Upper lobe of right lung (tissue), 1 donor: Measurements from ENCODE around the gene P3H2. TPM values are rescaled to one million over a fixed set of nuclear protein-coding genes. Genes with fewer than 3 reads are reported as not detected.

Source experiments
- ATAC-seq: fragments of 200-7000 bp; cut with Tn5 transposase; one replicate; pipeline ENCODE4 v1.9.1; 2020; ENCODE audit warnings: mild to moderate bottlenecking, moderate library complexity
- DNase-seq: peaks from one replicate; pipeline ENCODE4 v3.0.0-alpha.2; 2020
- H3K27ac ChIP-seq: fragments of 200-600 bp; one replicate; pipeline ENCODE4 v1.8.0; 2022
- H3K27me3 ChIP-seq: fragments of 200-600 bp; one replicate; pipeline ENCODE4 v1.8.0; 2022; ENCODE audit warnings: mild to moderate bottlenecking
- H3K36me3 ChIP-seq: fragments of 200-600 bp; one replicate; pipeline ENCODE4 v1.8.0; 2022
- H3K4me1 ChIP-seq: fragments of 200-600 bp; one replicate; pipeline ENCODE4 v1.8.0; 2022
- H3K4me3 ChIP-seq: fragments of 200-600 bp; one replicate; pipeline ENCODE4 v1.8.0; 2022; ENCODE audit warnings: mild to moderate bottlenecking
- H3K9me3 ChIP-seq: fragments of 200-600 bp; one replicate; pipeline ENCODE4 v1.8.0; 2022
- CTCF ChIP-seq: fragments of 200-600 bp; IDR thresholded peaks from one replicate; pipeline ENCODE4 v1.8.0; 2022; ENCODE audit warnings: antibody characterized with exemption
- intact Hi-C: fragments of 100-400 bp; cut with DNase I; formaldehyde crosslinking; loops from one replicate; pipeline ENCODE4 v1.11.0; 2022
- total RNA-seq: library from RNA; stranded (reverse); fragmentation: NEBNext Ultra II Directional; extraction: Animal tissue kit (Norgen Biotek cat#: 25700); gene quantifications from one replicate; pipeline ENCODE4 v1.2.1, GENCODE V29; 2021
- donor health status: DM: no; HTN: yes; CAD: no; lungs with severe emphysema.

Gene P3H2
- total RNA-seq, 1 donor from 2014 or later = 79.0 TPM

DNA sequence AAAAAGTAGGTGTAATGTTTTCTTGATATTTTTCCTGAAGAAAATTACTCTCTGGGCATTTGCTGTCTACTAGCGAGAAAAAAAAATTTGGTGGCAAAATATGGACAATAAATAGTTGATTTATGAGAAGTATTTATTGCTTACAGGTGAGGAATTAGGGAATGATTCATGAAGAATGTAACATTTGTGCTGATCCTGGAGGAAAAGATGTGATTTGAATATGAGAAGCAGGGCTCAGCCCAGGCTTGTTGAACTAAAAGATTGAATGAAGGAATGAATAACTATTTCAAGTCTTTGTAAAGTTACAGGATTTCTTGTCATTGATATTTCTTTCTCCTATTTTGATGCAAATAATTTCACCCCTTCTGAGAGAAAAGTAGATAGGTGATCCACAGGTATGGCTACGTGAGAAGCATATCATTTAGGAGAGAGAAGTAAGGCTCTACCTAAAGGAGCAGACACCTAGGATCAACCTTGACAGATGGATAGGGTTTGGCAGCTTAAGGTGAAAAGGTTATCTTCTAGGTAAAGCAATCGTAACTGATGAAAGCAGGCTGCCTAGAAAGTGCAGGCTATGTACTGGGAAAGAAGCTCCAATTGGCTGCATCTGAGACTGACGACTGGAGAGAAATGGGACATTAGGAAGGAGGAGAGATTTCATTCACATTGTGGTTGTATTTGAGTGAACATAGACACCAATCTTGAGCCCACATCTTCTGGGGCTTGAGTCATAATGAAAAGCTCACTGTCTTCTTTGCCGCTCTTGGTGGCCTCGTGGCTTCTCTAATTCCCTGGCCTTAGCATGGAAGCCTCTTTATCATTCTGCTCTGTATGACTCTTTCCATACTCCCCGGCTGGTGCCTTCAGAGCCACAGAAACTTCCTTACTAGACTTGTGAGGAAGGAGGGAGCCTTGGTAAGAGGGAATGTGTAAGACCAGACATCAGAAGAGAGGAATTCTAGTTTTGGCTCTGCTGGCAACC, 106.5 kb downstream of the P3H2 start:
- intact Hi-C loops = no loop called here
- TF ChIP-seq CTCF = no peak
- H3K4me3 ChIP-seq = no peak overlapping the region
- H3K27ac ChIP-seq = no peak overlapping the region
- no peak for DNase-seq
- no peaks in the 10 kb centered on the region for H3K4me1 ChIP-seq
- ATAC-seq = no peak
- H3K27me3 ChIP-seq = no peaks in the 10 kb centered on the region
- no peaks in the 10 kb centered on the region for H3K36me3 ChIP-seq
- H3K9me3 ChIP-seq = no peaks in the 10 kb centered on the region

GRCh38 chr3:190012784-190013183, 107.9 kb downstream of the P3H2 start:
- Histone ChIP-seq H3K27me3 (no peaks in the 10 kb centered on the region), H3K9me3 (no peaks in the 10 kb centered on the region), H3K27ac (no peak overlapping the region), H3K36me3 (no peaks in the 10 kb centered on the region), H3K4me1 (no peaks in the 10 kb centered on the region), H3K4me3 (no peak overlapping the region)
- no peak for DNase-seq
- no peak for ATAC-seq
- intact Hi-C loops = no loop called here
- TF ChIP-seq CTCF = no peak

GRCh38 chr3:190012314-190012782, 108.3 kb downstream of the P3H2 start:
- intact Hi-C loops = no loop called here
- Histone ChIP-seq H3K27ac (no peak overlapping the region), H3K36me3 (no peaks in the 10 kb centered on the region), H3K9me3 (no peaks in the 10 kb centered on the region), H3K27me3 (no peaks in the 10 kb centered on the region), H3K4me1 (no peaks in the 10 kb centered on the region), H3K4me3 (no peak overlapping the region)
- no peak for TF ChIP-seq CTCF
- peak; percentile 36 for ATAC-seq
- no peak for DNase-seq

- H3K36me3 ChIP-seq = no peaks in the 10 kb centered on the region
- ATAC-seq (no peak), DNase-seq (no peak)
- intact Hi-C loops = no loop called here
- no peak overlapping the region for H3K27ac ChIP-seq
- H3K9me3 ChIP-seq = no peaks in the 10 kb centered on the region
- no peak overlapping the region for H3K4me3 ChIP-seq
- H3K4me1 ChIP-seq = no peaks in the 10 kb centered on the region
- H3K27me3 ChIP-seq = no peaks in the 10 kb centered on the region
- no peak for TF ChIP-seq CTCF
Measured at GRCh38 chr3:190010486-190010885, 110.2 kb downstream of the P3H2 start.

DNA sequence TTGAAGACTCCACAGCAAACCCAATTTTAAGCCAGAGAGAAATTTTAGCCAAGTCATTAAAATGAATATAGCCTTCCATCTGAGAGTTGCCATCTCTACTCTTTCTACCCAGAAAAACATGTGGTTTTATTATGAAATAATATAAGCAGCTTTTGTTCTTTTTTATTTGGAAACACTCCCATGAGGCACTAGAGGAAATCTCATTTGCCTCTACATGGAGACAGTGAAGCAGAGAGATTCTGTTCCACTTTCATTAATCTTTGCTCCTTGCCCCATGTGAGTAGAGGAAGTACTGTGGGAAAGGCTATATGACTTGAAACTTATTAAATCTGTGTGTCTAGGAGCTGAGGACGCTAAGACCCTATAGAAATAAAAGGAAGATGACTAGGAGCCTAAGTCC, 111.1 kb downstream of the P3H2 start:
- no peaks in the 10 kb centered on the region for H3K27me3 ChIP-seq
- no peaks in the 10 kb centered on the region for H3K9me3 ChIP-seq
- H3K27ac ChIP-seq = no peak overlapping the region
- ATAC-seq (no peak), DNase-seq (no peak)
- TF ChIP-seq CTCF = no peak
- no peaks in the 10 kb centered on the region for H3K4me1 ChIP-seq
- no peaks in the 10 kb centered on the region for H3K36me3 ChIP-seq
- no peak overlapping the region for H3K4me3 ChIP-seq
- intact Hi-C loops = no loop called here
